GM12892 (cell line): ENCODE data around the gene BNIP5.

ENCODE experiments used
- POLR2A ChIP-seq: IDR thresholded peaks from 2 replicates; pipeline ENCODE4 v1.6.1; 2011; ENCODE audit warnings: low read depth, low read length, control low read depth
- POLR2AphosphoS5 ChIP-seq: IDR thresholded peaks from 2 replicates; pipeline ENCODE4 v1.6.1; 2011; ENCODE audit warnings: low read depth, low read length, control low read depth
- TAF1 ChIP-seq: IDR thresholded peaks from 2 replicates; pipeline ENCODE4 v1.6.1; 2011; ENCODE audit warnings: low read depth, mild to moderate bottlenecking, control low read depth, low read length, borderline replicate concordance

DNA sequence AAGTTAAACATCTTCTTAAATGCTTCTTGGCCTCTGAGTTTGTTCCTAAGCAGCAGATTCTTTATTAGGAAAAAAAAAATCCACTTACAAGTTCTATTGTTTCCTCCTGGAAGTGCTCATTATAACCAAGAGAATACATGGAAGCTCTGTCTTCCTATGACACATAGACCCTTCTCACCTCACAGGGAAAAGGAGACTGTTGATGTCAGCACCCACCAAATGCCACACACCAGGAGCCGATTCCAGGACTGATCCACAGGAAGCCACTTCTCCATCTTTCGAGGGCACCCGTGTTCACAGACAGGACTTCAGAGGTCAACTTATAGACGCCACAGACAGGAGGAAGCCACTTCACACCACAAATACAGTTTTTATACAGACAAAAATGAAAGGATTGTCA lies 13.4 kb upstream of the BNIP5 start:
- TF ChIP-seq POLR2A (no peak), POLR2AphosphoS5 (no peak), TAF1 (no peak)
